Neural crest cell (in vitro differentiated cells): Measurements from ENCODE around the gene PHACTR1. TPM values are rescaled to one million over a fixed set of nuclear protein-coding genes. Genes with fewer than 3 reads are reported as not detected.

Experiments
- DNase-seq: peaks from one replicate; pipeline ENCODE4 v3.0.0; 2021; ENCODE audit warnings: low read depth, mixed read lengths, low spot score
- H3K27ac Mint-ChIP-seq: one replicate; pipeline ENCODE4 v1.8.0; 2021; ENCODE audit warnings: mild to moderate bottlenecking, mixed read lengths; ENCODE audit not compliant: unreplicated experiment
- H3K27me3 Mint-ChIP-seq: 2 replicates; pipeline ENCODE4 v1.8.0; 2021; ENCODE audit warnings: low read depth, mild to moderate bottlenecking, mixed read lengths
- H3K36me3 Mint-ChIP-seq: 2 replicates; pipeline ENCODE4 v1.8.0; 2021; ENCODE audit warnings: low read depth, mild to moderate bottlenecking, mixed read lengths
- H3K4me1 Mint-ChIP-seq: 2 replicates; pipeline ENCODE4 v1.8.0; 2021; ENCODE audit warnings: mixed read lengths
- H3K4me3 Mint-ChIP-seq: one replicate; pipeline ENCODE4 v1.8.0; 2021; ENCODE audit warnings: mild to moderate bottlenecking, mixed read lengths
- H3K9me3 Mint-ChIP-seq: 2 replicates; pipeline ENCODE4 v1.8.0; 2021; ENCODE audit warnings: mixed read lengths
- total RNA-seq: library from RNA; stranded (reverse); gene quantifications from 2 replicates; pipeline ENCODE4 v1.2.1, GENCODE V29; 2021
- TF ChIP-seq, protein P1 (sequence below): fragments of 200-600 bp; sonication (generic); conservative IDR thresholded peaks from 2 replicates; pipeline ENCODE4 v1.5.0; 2021; ENCODE audit warnings: antibody characterized with exemption, mild to moderate bottlenecking

PHACTR1 gene
- total RNA-seq, 1 donor from 2014 or later: 10.4 TPM

DNA sequence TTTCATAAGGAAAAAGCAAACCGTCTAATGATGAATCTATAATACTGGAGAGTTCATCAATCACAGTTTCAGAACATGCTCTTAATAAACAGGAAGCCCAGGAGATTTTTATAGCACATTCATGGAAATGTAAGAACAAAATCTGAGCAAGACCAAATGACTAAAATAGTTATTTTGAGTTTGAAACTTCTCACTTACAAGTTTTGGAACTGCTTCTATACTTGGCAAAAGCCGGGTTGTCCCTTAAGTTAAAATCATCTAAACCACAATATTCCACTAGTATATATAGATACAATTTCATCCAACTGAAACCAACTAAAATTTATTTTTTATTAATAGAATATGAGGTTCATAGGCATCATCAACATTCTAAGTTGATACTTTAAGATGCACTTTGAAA, 268.2 kb downstream of the PHACTR1 start:
- Mint-ChIP-seq H3K4me1 (no peaks in the 10 kb centered on the region), H3K9me3 (peaks cover 3% of the 10 kb centered on the region), H3K36me3 (no peaks in the 10 kb centered on the region), H3K4me3 (no peak overlapping the region), H3K27me3 (no peaks in the 10 kb centered on the region), H3K27ac (no peak overlapping the region)
- TF ChIP-seq, protein P1, sequence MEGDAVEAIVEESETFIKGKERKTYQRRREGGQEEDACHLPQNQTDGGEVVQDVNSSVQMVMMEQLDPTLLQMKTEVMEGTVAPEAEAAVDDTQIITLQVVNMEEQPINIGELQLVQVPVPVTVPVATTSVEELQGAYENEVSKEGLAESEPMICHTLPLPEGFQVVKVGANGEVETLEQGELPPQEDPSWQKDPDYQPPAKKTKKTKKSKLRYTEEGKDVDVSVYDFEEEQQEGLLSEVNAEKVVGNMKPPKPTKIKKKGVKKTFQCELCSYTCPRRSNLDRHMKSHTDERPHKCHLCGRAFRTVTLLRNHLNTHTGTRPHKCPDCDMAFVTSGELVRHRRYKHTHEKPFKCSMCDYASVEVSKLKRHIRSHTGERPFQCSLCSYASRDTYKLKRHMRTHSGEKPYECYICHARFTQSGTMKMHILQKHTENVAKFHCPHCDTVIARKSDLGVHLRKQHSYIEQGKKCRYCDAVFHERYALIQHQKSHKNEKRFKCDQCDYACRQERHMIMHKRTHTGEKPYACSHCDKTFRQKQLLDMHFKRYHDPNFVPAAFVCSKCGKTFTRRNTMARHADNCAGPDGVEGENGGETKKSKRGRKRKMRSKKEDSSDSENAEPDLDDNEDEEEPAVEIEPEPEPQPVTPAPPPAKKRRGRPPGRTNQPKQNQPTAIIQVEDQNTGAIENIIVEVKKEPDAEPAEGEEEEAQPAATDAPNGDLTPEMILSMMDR: no peak
- no peak for DNase-seq

DNA sequence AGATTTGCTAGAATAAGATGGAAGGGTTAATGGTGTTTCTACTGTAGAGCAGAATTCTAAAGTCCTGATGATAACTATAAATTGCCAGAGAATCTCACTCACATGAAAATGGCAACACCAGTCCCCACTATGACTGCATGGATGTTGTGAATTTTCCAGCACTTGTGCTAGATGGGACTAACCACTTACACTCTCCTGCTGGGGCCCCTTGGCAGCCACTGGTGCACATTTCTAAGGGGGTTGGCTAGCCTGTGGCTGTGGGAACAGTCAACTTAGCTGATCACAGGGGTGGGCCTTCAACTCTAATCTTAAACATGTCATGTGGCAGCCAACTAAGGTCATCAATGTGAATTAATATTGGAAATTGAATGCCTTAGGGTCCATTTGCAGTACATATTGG, 271.2 kb downstream of the PHACTR1 start:
- Mint-ChIP-seq H3K27me3 (no peaks in the 10 kb centered on the region), H3K27ac (no peak overlapping the region), H3K4me1 (no peaks in the 10 kb centered on the region), H3K9me3 (peaks cover 3% of the 10 kb centered on the region), H3K36me3 (no peaks in the 10 kb centered on the region), H3K4me3 (no peak overlapping the region)
- DNase-seq: no peak
- TF ChIP-seq, protein P1: no peak

DNA sequence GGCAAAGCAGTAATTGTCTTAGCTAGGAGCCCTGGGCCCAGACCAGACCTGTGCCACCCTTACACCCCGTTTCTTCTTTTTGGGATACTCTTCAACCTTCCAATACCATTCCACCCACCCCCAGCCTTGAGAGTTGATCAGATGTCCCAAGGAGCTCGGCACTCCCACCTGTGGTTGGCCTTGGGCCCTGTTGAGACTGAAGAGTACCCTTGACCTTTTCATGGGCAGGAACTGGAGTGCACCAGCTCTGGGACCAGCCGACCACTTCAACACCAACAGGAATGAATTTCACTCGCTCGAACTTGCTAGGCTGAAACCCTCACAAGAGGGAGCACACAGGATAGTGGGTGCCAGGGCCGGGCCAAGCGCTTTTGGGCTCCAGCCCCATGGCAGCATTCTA, 273.6 kb downstream of the PHACTR1 start:
- Mint-ChIP-seq H3K36me3 (no peaks in the 10 kb centered on the region), H3K27ac (no peak overlapping the region), H3K4me3 (no peak overlapping the region), H3K4me1 (no peaks in the 10 kb centered on the region), H3K9me3 (peaks cover 7% of the 10 kb centered on the region), H3K27me3 (no peaks in the 10 kb centered on the region)
- DNase-seq: no peak
- TF ChIP-seq, protein P1: no peak

DNA sequence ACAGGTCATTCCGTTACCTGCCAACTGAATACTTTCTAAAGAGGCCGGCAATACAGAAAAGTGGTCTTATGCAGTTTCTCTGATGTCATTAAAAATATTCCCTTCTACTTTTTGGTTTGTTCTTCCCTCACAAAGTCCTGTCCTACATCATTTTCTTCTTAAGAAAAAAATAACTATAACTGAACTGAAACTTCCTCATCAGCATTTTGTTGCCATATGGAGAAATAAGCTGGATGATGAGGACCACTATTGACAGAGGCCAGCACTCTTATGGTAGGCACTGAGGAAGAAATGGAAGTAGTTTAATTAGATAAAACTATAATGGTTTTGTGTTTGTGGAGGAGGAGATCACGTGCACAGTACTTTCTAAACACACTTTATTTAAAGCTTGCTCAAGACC, 274.9 kb downstream of the PHACTR1 start:
- no peak overlapping the region for H3K27ac Mint-ChIP-seq
- H3K9me3 Mint-ChIP-seq: peaks cover 7% of the 10 kb centered on the region
- no peak for DNase-seq
- H3K27me3 Mint-ChIP-seq: no peaks in the 10 kb centered on the region
- H3K36me3 Mint-ChIP-seq: no peaks in the 10 kb centered on the region
- no peaks in the 10 kb centered on the region for H3K4me1 Mint-ChIP-seq
- no peak overlapping the region for H3K4me3 Mint-ChIP-seq
- TF ChIP-seq, protein P1: no peak

DNA sequence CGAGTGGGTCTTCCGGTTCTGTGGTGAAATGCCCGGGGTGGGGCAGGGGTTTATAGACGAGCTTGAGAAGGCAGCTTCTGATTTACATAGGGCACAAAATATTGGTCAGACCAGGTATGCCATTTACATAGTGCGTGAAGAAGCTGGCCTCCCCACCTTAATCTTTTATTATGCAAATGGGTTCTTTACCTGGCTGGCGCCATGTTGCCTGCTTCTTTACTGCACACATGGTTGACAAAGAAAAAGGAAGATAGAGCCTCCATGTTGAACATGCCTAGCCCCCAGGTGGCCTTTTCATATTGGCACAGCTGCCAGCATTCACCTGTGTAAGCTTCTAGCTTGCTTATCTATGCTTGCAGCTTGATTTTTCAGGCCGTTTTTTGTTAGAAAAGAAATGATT, 276.2 kb downstream of the PHACTR1 start:
- Mint-ChIP-seq H3K4me3 (no peak overlapping the region), H3K27me3 (no peaks in the 10 kb centered on the region), H3K4me1 (no peaks in the 10 kb centered on the region), H3K9me3 (peaks cover 7% of the 10 kb centered on the region), H3K27ac (no peak overlapping the region), H3K36me3 (no peaks in the 10 kb centered on the region)
- no peak for DNase-seq
- TF ChIP-seq, protein P1: no peak
